Spinal cord (tissue), 10 donors: ENCODE measurements around the gene RASSF7. TPM values are rescaled to one million over a fixed set of nuclear protein-coding genes. Genes with fewer than 3 reads are reported as not detected.

Experiments
- DNase-seq, 6 donors: peaks; one replicate each; pipeline versions ENCODE4 v3.0.0 to v3.0.0-alpha.2; 2013 to 2015; ENCODE audit warnings: low spot score in 6 of 6, low read depth in 4 of 6
- H3K27ac ChIP-seq: one replicate; pipeline ENCODE4 v1.5.1; 2013; ENCODE audit warnings: low read depth, low read length, control low read depth
- H3K27me3 ChIP-seq: one replicate; pipeline ENCODE4 v1.6.1; 2013; ENCODE audit warnings: low read length; ENCODE audit not compliant: control insufficient read depth, insufficient read depth
- H3K36me3 ChIP-seq: one replicate; pipeline ENCODE4 v1.6.1; 2013; ENCODE audit warnings: low read length; ENCODE audit not compliant: control insufficient read depth, insufficient read depth
- H3K4me1 ChIP-seq: one replicate; pipeline ENCODE4 v1.6.1; 2013; ENCODE audit warnings: low read length; ENCODE audit not compliant: control insufficient read depth, insufficient read depth
- H3K4me3 ChIP-seq: one replicate; pipeline ENCODE4 v1.5.1; 2013; ENCODE audit warnings: low read depth, low read length, control low read depth
- H3K9me3 ChIP-seq: one replicate; pipeline ENCODE4 v1.6.1; 2013; ENCODE audit warnings: low read length; ENCODE audit not compliant: control insufficient read depth, insufficient read depth
- WGBS: methylation state at CpG from one replicate; pipeline ENCODE4 v1.1.5; 2013; ENCODE audit warnings: missing lambda C conversion rate; ENCODE audit not compliant: insufficient coverage; 5-methylcytosine and 5-hydroxymethylcytosine counted together
- polyA plus RNA-seq, 2 donors: library from polyadenylated mRNA; unstranded; fragments of 120-200 nt; gene quantifications; one replicate each; pipeline ENCODE4 v1.2.1, GENCODE V29; 2013; ENCODE audit not compliant: insufficient read length in 2 of 2
- total RNA-seq, 2 donors: library from RNA; depleted of rRNA in 1 of 2; stranded (reverse); fragments of 120-200 nt in 1 of 2; fragments of >200 nt in 1 of 2; gene quantifications; one replicate each; pipeline versions ENCODE4 v1.2.3 to v1.2.4, GENCODE V29; 2013 to 2014
- donor health status: healthy.

Gene RASSF7
- total and polyA plus RNA-seq, 4 donors: 9.2 to 36.8 (median 22.1) TPM

DNA sequence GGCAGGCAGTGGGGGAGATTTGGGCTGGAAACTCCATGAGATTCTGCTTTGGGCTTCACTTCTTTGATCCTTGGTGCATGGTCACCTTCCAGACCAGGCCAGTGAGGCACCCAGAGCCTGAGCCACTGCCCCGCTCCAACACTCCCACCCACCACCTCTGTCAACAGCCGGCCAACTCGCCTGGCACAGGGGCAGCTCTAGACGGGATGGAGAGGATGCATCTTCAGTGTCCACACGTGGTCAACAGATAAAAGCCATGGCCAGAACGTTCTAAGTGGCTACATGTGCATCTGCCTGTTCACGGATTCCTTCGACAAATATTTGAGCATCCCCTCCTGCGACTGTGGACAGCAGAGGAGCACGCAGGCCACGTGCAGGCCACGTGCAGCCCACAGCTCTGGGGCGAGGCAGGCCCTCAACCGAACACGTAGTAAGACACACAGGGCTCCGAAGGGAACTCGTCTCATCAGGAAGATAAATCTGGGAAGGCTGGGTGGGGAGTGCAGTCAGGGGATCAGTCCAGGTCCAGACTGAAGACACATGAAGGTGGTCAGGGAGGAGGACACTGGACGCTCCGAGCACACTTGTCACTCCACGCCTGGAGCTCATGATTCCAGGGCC lies 22.2 kb upstream of the RASSF7 start:
- Histone ChIP-seq H3K9me3 (no peaks in the 10 kb centered on the region), H3K36me3 (peaks cover 37% of the 10 kb centered on the region), H3K27me3 (peaks cover 22% of the 10 kb centered on the region), H3K27ac (no peak overlapping the region), H3K4me3 (no peak overlapping the region), H3K4me1 (peaks cover 41% of the 10 kb centered on the region)
- WGBS: 89% methylated on average over 17 of the region's 20 CpGs
- no peak for DNase-seq

DNA sequence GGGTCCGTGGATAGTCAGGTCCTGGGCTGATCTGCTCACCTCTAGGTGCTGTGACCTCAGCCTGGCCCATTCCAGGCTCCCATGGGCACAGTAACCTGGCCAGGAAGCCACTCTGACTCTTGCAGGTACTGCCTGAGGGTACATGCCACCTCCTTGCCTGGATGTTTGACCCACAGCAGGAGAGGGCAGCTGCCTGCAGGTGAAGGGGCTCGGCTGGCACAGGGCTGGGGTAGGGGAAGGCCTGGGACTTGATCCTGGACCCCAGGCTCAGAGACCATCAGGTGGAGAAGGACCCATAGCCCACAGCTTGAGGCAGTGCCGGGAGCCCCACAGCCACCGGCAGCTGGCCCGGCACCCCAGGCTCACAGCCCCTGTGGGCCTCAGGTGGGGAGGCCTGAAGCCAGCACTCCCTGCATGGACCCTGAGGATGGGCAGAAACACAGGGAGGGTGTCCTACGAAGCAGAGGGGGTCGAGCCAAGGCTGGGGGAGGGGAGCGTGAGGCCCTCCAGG lies 20.7 kb upstream of the RASSF7 start:
- H3K9me3 ChIP-seq: no peaks in the 10 kb centered on the region
- H3K4me1 ChIP-seq: peaks cover 29% of the 10 kb centered on the region
- peaks cover 40% of the 10 kb centered on the region for H3K36me3 ChIP-seq
- no peak overlapping the region for H3K4me3 ChIP-seq
- WGBS: 84% methylated on average over 8 of the region's 8 CpGs
- no peak for DNase-seq
- H3K27ac ChIP-seq: no peak overlapping the region
- peaks cover 22% of the 10 kb centered on the region for H3K27me3 ChIP-seq

DNA sequence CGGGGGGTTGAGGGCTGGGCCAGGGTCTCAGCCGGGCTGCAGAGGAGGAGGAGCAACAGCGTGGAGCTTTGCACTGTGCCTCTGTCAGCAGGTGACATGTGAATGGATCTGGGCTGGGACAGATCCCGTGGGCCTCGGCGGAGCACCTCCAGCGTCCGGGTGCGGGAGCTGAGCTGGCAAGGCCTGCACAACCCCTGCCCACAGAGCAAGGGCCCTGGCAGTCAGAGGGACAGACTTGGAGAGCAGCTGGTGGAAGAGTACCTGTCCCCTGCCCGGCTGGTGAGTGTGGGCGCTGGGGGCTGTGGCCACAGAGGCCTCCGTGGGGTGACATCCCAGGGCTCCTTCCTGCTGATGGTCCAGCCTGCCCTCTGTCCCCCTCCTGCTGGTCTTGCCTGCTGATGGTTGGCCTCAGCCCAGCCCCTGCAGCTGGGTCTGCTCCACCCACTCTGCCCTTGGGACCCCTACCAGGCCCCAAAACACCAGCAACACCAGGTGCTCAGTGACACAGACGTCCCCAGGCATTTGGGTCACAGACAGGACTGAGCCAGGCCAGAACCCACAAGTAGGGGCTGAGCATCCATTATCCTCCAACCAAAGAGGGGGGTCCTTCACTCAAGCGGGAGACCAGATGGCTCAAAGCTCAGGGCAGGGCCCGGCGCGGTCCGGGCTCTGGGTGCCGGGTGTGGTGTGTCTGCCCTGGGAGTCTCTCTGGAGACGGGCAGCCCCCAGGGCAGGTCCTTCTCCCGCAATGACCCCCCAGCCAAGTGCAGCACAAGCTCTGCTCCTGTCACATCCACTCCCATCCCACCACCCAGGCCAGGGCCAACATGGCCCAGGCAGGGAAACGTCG lies 20.0 kb upstream of the RASSF7 start:
- peaks cover 22% of the 10 kb centered on the region for H3K27me3 ChIP-seq
- no peak overlapping the region for H3K4me3 ChIP-seq
- H3K4me1 ChIP-seq: peaks cover 29% of the 10 kb centered on the region
- H3K9me3 ChIP-seq: no peaks in the 10 kb centered on the region
- WGBS: 64% methylated on average over 15 of the region's 23 CpGs
- peaks cover 46% of the 10 kb centered on the region for H3K36me3 ChIP-seq
- DNase-seq: no peak
- H3K27ac ChIP-seq: no peak overlapping the region

DNA sequence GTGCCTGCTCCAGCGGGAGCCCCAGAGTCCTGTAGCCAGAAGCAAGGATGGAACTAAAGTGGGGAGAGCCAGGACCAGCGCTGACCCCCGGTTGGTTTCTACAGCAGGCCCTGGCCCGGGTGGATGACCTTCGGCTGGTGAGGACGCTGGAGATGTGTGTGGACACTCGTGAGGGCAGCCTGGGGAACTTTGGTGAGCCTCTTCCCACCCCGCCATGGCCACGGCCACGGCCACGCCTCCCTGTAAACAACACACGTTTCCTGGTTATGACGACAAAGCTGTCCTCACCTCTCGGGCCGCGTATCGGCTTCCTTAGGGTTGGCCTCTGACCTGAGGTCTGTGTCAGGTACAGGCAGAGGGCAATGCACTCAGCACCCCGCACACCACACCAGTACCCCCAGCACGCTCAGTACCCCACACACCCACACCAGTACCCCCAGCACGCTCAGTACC lies 19.3 kb upstream of the RASSF7 start:
- Histone ChIP-seq H3K36me3 (peaks cover 46% of the 10 kb centered on the region), H3K4me1 (peaks cover 23% of the 10 kb centered on the region), H3K27ac (no peak overlapping the region), H3K4me3 (no peak overlapping the region), H3K9me3 (no peaks in the 10 kb centered on the region), H3K27me3 (peaks cover 19% of the 10 kb centered on the region)
- DNase-seq: no peak
- 95% methylated on average over 17 of the region's 20 CpGs for WGBS

DNA sequence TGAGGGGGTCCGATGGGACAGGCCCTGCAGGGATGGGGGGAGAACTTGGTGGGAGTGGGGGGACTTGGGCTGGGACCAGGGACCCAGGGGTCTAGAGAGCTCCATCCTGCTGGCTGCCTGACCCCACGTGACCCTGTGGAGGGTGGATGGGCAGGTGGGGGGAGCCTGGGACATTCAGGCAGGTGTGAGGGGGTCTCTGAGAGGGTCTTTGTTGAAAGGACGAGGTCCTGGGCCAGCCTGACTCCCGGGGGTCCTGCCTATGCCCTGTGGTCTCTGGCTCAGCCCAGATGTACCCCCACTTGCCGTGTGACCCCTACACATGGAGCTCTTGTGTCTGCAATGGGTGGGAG lies 16.0 kb upstream of the RASSF7 start:
- Histone ChIP-seq H3K4me3 (no peak overlapping the region), H3K36me3 (peaks cover 48% of the 10 kb centered on the region), H3K4me1 (no peaks in the 10 kb centered on the region), H3K27me3 (no peaks in the 10 kb centered on the region), H3K27ac (no peak overlapping the region), H3K9me3 (no peaks in the 10 kb centered on the region)
- 93% methylated on average over 5 of the region's 5 CpGs for WGBS
- DNase-seq: no peak

DNA sequence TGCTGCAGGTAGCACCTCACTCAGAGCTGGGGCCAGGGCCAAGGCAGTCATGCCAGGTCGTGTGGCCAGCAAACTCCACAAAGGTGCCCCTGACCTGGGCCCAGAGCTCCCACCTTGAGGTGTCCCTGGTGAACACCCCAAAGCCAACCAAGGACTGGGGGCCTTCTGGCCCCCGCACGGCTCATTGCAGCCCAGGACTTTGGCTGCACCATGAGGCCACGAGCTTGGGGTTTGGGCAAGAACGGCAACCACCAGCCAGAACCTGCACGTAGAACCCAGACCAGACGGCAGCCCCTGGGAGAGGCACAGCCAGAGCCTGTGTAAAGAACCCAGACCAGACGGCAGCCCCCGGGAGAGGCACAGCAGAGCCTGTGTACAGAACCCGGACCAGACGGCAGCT lies 15.6 kb upstream of the RASSF7 start:
- Histone ChIP-seq H3K4me3 (no peak overlapping the region), H3K9me3 (no peaks in the 10 kb centered on the region), H3K36me3 (peaks cover 50% of the 10 kb centered on the region), H3K4me1 (no peaks in the 10 kb centered on the region), H3K27me3 (no peaks in the 10 kb centered on the region), H3K27ac (no peak overlapping the region)
- DNase-seq: no peak
- 88% methylated on average over 11 of the region's 11 CpGs for WGBS

DNA sequence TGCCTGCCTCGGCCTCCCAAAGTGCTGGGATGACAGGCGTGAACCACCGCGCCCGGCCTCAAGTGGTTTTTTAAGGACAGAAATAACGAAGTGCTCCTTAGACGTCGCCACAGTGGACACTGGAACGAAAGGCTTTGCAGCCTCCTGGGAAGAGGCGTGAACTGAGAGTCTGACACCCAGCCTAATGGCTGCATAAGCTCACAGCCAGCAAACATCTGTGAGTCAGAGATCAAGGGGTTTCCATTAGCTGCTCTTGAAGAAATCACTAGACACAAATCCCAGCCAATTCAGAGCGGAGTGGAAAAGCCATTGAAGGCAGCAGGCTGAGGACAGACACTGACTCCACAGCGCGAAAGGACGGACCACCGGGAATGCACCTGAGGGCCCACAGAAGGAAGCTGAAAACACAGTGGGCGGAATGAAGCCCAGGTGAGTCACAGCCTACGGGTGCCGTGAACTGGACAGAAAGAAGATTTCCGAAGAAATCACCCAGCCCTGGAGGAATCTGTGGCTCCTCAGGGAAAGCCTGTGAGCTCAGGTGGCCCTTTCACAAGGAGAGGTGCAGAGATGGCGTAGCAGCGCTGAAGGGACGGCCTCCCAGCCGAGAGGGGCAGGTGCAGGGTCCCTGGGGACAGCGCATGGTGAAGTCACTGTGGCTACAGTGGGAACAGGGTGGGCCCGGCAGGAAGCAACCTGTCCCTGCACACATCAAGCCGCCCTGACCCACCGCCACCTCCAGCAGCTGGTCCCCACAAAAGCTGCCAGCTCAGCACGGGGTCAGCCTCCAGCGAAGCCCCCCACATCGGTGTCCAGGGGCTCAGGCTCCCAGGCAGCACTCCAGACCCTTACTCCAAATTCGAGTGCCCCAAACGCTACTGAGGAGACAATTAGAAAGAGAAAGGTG lies 11.8 kb upstream of the RASSF7 start:
- 84% methylated on average over 31 of the region's 32 CpGs for WGBS
- Histone ChIP-seq H3K4me3 (no peak overlapping the region), H3K36me3 (peaks cover 64% of the 10 kb centered on the region), H3K27ac (no peak overlapping the region), H3K9me3 (no peaks in the 10 kb centered on the region), H3K27me3 (peaks cover 1% of the 10 kb centered on the region), H3K4me1 (no peaks in the 10 kb centered on the region)
- no peak for DNase-seq

DNA sequence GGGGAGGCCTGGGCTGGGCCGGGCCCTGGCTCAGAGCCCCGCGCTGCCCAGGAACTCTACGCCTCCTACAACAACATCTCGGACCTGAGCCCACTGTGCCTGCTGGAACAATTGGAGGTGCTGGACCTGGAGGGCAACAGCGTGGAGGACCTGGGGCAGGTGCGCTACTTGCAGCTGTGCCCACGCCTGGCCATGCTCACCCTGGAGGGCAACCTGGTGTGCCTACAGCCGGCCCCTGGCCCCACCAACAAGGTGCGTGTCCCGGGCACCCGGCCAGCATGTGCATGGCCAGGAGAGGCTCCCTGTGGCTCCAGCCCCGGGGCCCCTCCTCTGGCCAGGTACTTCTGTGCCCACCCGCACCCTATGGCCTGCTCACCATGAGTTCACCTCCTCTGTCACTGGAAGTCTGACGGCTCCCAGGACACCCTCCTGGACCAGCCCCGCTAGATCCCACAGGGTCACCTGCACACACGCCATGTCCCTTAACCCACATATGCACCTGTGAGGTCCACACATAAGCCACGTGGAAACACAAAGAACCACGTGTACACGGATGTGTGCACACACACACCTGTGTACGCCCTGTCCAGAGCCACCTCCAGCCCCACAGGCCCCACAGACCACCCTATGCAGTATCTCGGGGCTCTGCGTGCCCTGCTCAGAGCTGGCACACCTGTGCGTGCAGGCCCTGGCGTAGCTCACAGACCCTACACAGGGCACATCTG lies 10.6 kb upstream of the RASSF7 start:
- 89% methylated on average over 25 of the region's 25 CpGs for WGBS
- no peak overlapping the region for H3K4me3 ChIP-seq
- no peak for DNase-seq
- no peak overlapping the region for H3K27ac ChIP-seq
- H3K27me3 ChIP-seq: peaks cover 9% of the 10 kb centered on the region
- no peaks in the 10 kb centered on the region for H3K9me3 ChIP-seq
- peaks cover 9% of the 10 kb centered on the region for H3K4me1 ChIP-seq
- H3K36me3 ChIP-seq: peaks cover 55% of the 10 kb centered on the region

DNA sequence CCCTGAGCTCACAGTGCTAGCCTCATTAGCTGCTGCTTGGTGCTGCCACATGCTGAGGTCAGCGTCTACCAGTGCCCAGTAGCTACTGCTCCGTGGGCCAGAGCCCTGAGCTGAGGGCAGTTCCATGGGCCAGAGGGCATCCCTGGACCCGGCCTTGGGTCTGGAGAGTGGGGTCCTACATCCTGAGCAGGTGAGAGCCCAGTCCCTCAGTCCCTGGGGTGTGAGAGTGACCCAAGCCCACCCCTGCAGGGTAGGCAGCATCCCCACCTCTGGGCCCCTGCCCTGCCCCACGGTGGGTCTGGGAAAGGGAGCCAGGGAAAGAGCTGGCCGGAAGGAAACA lies 10.1 kb upstream of the RASSF7 start:
- 75% methylated on average over 3 of the region's 5 CpGs for WGBS
- Histone ChIP-seq H3K4me3 (no peak overlapping the region), H3K36me3 (peaks cover 51% of the 10 kb centered on the region), H3K27ac (no peak overlapping the region), H3K4me1 (peaks cover 10% of the 10 kb centered on the region), H3K27me3 (peaks cover 14% of the 10 kb centered on the region), H3K9me3 (no peaks in the 10 kb centered on the region)
- DNase-seq: no peak
